HepG2 (cell line): ENCODE measurements around the gene SLC15A3. TPM values are rescaled to one million over a fixed set of nuclear protein-coding genes. Genes with fewer than 3 reads are reported as not detected.

ENCODE experiments used
- ATAC-seq: fragments of 200-7000 bp; cut with Tn5 transposase; 3 replicates; pipeline ENCODE4 v1.9.1; 2020; ENCODE audit warnings: mild to moderate bottlenecking, moderate library complexity
- BruUV-seq: library from RNA; stranded (reverse); fragments of 400-500 nt; replicated peaks from 2 replicates; lab custom pipeline; 2021; lab: Mats Ljungman, UMichigan
- CTCF ChIA-PET: fragments of 300-600 bp; formaldehyde crosslinking; extraction: SDS; loops from one replicate; lab custom pipeline; 2021; ENCODE audit warnings: low total read pairs, inconsistent platforms, low intra/inter-chr PET ratio; lab: Yijun Ruan, JAX
- POLR2A ChIA-PET: fragments of 350-600 bp; sonication (Branson Sonifier 250); formaldehyde crosslinking; loops from one replicate; lab custom pipeline; 2020; ENCODE audit warnings: antibody characterized with exemption, inconsistent platforms; lab: Yijun Ruan, JAX
- DNase-seq: peaks from one replicate; pipeline ENCODE4 v3.0.0-alpha.2; 2015; ENCODE audit warnings: low spot score
- FAIRE-seq: peaks from 3 replicates; lab custom pipeline; 2011; peaks lifted over from hg19 to GRCh38; lab: Jason Lieb, UNC
- H2AFZ ChIP-seq: one replicate; pipeline ENCODE4 v1.6.1; 2011; ENCODE audit warnings: low read length, inconsistent platforms
- H3K27ac ChIP-seq: fragments of 300-600 bp; 3 replicates; pipeline ENCODE4 v1.8.0; 2011; ENCODE audit warnings: mixed run types, mild to moderate bottlenecking, mixed read lengths, low read length, inconsistent platforms; ENCODE audit not compliant: insufficient read depth; ENCODE audit errors: extremely low read length
- H3K27me3 ChIP-seq, 2 experiments: fragments of 200-600 bp in 1 of 2; 2 replicates in 1 of 2; 3 replicates in 1 of 2; pipeline versions ENCODE4 v1.6.0 to v1.8.0; 2011; ENCODE audit warnings: low read length in 2 of 2, mild to moderate bottlenecking in 2 of 2, moderate library complexity in 2 of 2, inconsistent platforms in 1 of 2; ENCODE audit not compliant: insufficient read depth in 2 of 2, control insufficient read depth in 1 of 2
- H3K36me3 ChIP-seq, 2 experiments: fragments of 200-600 bp in 1 of 2; replicated peaks in 1 of 2; 2 replicates in 1 of 2; 3 replicates in 1 of 2; pipeline versions ENCODE4 v1.5.1 to v1.8.0; 2011; ENCODE audit warnings: low read length in 2 of 2, inconsistent platforms in 1 of 2; ENCODE audit not compliant: insufficient read depth in 2 of 2, control insufficient read depth in 1 of 2
- H3K4me1 ChIP-seq: 2 replicates; pipeline ENCODE4 v1.5.1; 2012; ENCODE audit warnings: low read length, inconsistent platforms; ENCODE audit not compliant: insufficient read depth
- H3K4me2 ChIP-seq: 2 replicates; pipeline ENCODE4 v1.6.0; 2011; ENCODE audit warnings: low read depth, low read length, inconsistent platforms
- H3K4me3 ChIP-seq, 3 experiments: fragments of 200-600 bp in 1 of 3; sonication (generic), shearing (Covaris generic) in 1 of 3; replicated peaks in 1 of 3; 2 replicates each; pipeline ENCODE4 v1.5.1; 2011 to 2016; ENCODE audit warnings: low read length in 3 of 3, inconsistent platforms in 2 of 3, low read depth in 2 of 3, mild to moderate bottlenecking in 2 of 3, control low read depth in 1 of 3, mixed read lengths in 1 of 3; ENCODE audit not compliant: insufficient read depth in 1 of 3
- H3K79me2 ChIP-seq: one replicate; pipeline ENCODE4 v1.6.1; 2011; ENCODE audit warnings: low read length, inconsistent platforms; ENCODE audit not compliant: insufficient read depth
- H3K9ac ChIP-seq: 2 replicates; pipeline ENCODE4 v1.6.0; 2011; ENCODE audit warnings: mild to moderate bottlenecking, low read depth, low read length, inconsistent platforms; ENCODE audit not compliant: insufficient read depth
- H3K9me3 ChIP-seq: 2 replicates; pipeline ENCODE4 v1.5.1; 2012; ENCODE audit warnings: mild to moderate bottlenecking, low read length
- H4K20me1 ChIP-seq: 2 replicates; pipeline ENCODE4 v1.6.0; 2011; ENCODE audit warnings: inconsistent platforms, mild to moderate bottlenecking, low read length, moderate library complexity; ENCODE audit not compliant: insufficient read depth
- CBX1 ChIP-seq: IDR thresholded peaks from one replicate; pipeline ENCODE4 v1.6.1; 2016; ENCODE audit warnings: antibody characterized with exemption, low read depth
- MBNL3 ChIP-seq: fragments of 250-450 bp; sonication (Bioruptor Pico); conservative IDR thresholded peaks from 2 replicates; pipeline ENCODE4 v1.8.0; 2022; ENCODE audit warnings: mild to moderate bottlenecking, inconsistent platforms
- NFE2L2 ChIP-seq: fragments of 150-350 bp; IDR thresholded peaks from 2 replicates; pipeline ENCODE4 v1.6.1; 2014; ENCODE audit warnings: low read length
- NFYC ChIP-seq: IDR thresholded peaks from 2 replicates; pipeline ENCODE4 v1.6.1; 2016; ENCODE audit warnings: missing genetic modification reagents, missing compliant biosample characterization
- RBM22 ChIP-seq: fragments of 200-400 bp; formaldehyde crosslinking; optimal IDR thresholded peaks from 2 replicates; pipeline ENCODE3; 2017; ENCODE audit warnings: mild to moderate bottlenecking, low read length, moderate library complexity
- YEATS4 ChIP-seq: sonication (generic); formaldehyde crosslinking; IDR thresholded peaks from 2 replicates; pipeline ENCODE4 v1.4.0; 2020; ENCODE audit warnings: missing genetic modification reagents, borderline replicate concordance
- ZNF124 ChIP-seq: sonication (generic); formaldehyde crosslinking; IDR thresholded peaks from 2 replicates; pipeline ENCODE4 v1.4.0; 2020; ENCODE audit warnings: missing genetic modification reagents
- ZNF816 ChIP-seq: sonication (generic); formaldehyde crosslinking; IDR thresholded peaks from 2 replicates; pipeline ENCODE4 v1.8.0; 2022; ENCODE audit warnings: missing genetic modification reagents, mild to moderate bottlenecking, borderline replicate concordance
- WGBS: methylation state at CpG from one replicate; pipeline ENCODE4 v1.1.6; 2017; ENCODE audit warnings: low lambda C conversion rate; 5-methylcytosine and 5-hydroxymethylcytosine counted together
- in situ Hi-C: cut with HindIII; loops from 2 replicates; pipeline ENCODE4 v1.10.0; 2017; ENCODE audit warnings: low pct_unique_long_range_greater_than_20kb; ENCODE audit not compliant: extremely low pct_ligation_motif_present
- intact Hi-C: fragments of 100-400 bp; cut with micrococcal nuclease; formaldehyde crosslinking; loops from one replicate; pipeline ENCODE4 v1.10.0; 2022; ENCODE audit not compliant: unreplicated experiment
- polyA plus RNA-seq, 8 experiments: library from polyadenylated mRNA; depleted of rRNA in 3 of 8; stranded (reverse) in 7 of 8; unstranded in 1 of 8; fragments of >200 nt; fragmentation: Illumina TruSeq in 4 of 8; extraction: Trizol in 4 of 8; gene quantifications; 2 replicates each; pipeline versions ENCODE4 v1.2.1 to v1.2.3, GENCODE V29; 2011 to 2016; ENCODE audit warnings: low read depth in 4 of 8, missing spikeins in 1 of 8, mixed read lengths in 1 of 8; ENCODE audit not compliant: insufficient read depth in 1 of 8
- total RNA-seq, 5 experiments: library from RNA; depleted of rRNA; stranded (reverse); fragments of >200 nt; fragmentation: Illumina TruSeq; extraction: Trizol; gene quantifications; 2 replicates each; pipeline ENCODE4 v1.2.3, GENCODE V29; 2016; ENCODE audit warnings: low read depth in 1 of 5
- TF ChIP-seq, protein P1 (sequence below): sonication (generic); formaldehyde crosslinking; IDR thresholded peaks from 2 replicates; pipeline ENCODE4 v1.4.0; 2020; ENCODE audit warnings: missing genetic modification reagents

SLC15A3 gene
- total and polyA plus RNA-seq, 2 of the 13 experiments (the other 11 are each of a cell fraction or from before 2014, with no cell fraction given): 0.45 to 0.77 TPM

DNA sequence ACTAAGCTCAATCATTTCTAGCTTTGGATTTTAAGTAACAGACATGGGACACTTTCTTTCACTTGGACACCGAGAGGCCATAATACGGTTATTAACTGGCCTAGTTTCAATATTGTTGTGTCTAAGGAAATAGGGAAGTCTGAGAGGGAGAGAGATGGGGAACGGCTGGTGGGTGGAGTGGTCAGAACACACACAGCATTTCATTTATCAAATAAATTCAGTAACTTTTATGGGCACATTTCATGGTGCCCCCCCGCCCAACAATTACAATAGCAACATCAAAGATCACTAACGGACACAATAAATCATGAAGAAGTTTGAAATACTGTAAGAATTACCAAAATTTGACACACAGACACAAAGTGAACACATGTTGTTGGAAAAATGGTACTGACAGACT lies 56.3 kb downstream of the SLC15A3 start:
- CTCF ChIA-PET: no interaction called here
- H3K27me3 ChIP-seq: no peaks in the 10 kb centered on the region
- POLR2A ChIA-PET: no interaction called here
- in situ Hi-C loops: no loop called here
- WGBS: 95% methylated on average over 5 of the region's 5 CpGs
- intact Hi-C loops: no loop called here
- H3K4me3 ChIP-seq: no peak overlapping the region
- no peak overlapping the region for H3K4me2 ChIP-seq
- TF ChIP-seq NFYC (no peak), MBNL3 (CRISPR knock-in tag) (no peak), CBX1 (no peak), RBM22 (no peak), ZNF816 (CRISPR knock-in tag) (no peak), NFE2L2 (no peak), ZNF124 (no peak), YEATS4 (CRISPR knock-in tag) (no peak)
- TF ChIP-seq, protein P1, sequence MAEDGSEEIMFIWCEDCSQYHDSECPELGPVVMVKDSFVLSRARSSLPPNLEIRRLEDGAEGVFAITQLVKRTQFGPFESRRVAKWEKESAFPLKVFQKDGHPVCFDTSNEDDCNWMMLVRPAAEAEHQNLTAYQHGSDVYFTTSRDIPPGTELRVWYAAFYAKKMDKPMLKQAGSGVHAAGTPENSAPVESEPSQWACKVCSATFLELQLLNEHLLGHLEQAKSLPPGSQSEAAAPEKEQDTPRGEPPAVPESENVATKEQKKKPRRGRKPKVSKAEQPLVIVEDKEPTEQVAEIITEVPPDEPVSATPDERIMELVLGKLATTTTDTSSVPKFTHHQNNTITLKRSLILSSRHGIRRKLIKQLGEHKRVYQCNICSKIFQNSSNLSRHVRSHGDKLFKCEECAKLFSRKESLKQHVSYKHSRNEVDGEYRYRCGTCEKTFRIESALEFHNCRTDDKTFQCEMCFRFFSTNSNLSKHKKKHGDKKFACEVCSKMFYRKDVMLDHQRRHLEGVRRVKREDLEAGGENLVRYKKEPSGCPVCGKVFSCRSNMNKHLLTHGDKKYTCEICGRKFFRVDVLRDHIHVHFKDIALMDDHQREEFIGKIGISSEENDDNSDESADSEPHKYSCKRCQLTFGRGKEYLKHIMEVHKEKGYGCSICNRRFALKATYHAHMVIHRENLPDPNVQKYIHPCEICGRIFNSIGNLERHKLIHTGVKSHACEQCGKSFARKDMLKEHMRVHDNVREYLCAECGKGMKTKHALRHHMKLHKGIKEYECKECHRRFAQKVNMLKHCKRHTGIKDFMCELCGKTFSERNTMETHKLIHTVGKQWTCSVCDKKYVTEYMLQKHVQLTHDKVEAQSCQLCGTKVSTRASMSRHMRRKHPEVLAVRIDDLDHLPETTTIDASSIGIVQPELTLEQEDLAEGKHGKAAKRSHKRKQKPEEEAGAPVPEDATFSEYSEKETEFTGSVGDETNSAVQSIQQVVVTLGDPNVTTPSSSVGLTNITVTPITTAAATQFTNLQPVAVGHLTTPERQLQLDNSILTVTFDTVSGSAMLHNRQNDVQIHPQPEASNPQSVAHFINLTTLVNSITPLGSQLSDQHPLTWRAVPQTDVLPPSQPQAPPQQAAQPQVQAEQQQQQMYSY (CRISPR knock-in tag): no peak
- no peaks in the 10 kb centered on the region for H3K79me2 ChIP-seq
- no peak overlapping the region for H3K27ac ChIP-seq
- H3K9me3 ChIP-seq: no peaks in the 10 kb centered on the region
- BruUV-seq: no TSS peak
- H3K36me3 ChIP-seq: peaks cover 32 to 66% of the 10 kb centered on the region in 2 experiments
- no peaks in the 10 kb centered on the region for H4K20me1 ChIP-seq
- FAIRE-seq (no peak), DNase-seq (no peak), ATAC-seq (no peak)
- no peak overlapping the region for H2AFZ ChIP-seq
- H3K4me1 ChIP-seq: no peaks in the 10 kb centered on the region
- no peak overlapping the region for H3K9ac ChIP-seq
